Measurements from ENCODE around the gene OR52H1. TPM values are rescaled to one million over a fixed set of nuclear protein-coding genes. Genes with fewer than 3 reads are reported as not detected.

Gene OR52H1
- total and polyA plus RNA-seq, 10 of the 15 experiments (the other 5 are each of a cell fraction or from before 2014, with no cell fraction given), result 0.06 to 0.40 (median 0.23) TPM; not detected in 4

GRCh38 chr11:5597953-5598352 is 49.6 kb upstream of the OR52H1 start:
- ChIA-PET CTCF (interaction anchor here (0.9 to 2.0 kb wide), 5 partner anchors 9 to 122 kb away, joined by 3 to 5 read pairs (median 4); partner anchors contain the start of gene TRIM5), SMC1A (ENCODE audit: uncharacterized antibody, unreplicated experiment) (interaction anchor here (1.0 to 4.6 kb wide), 3 partner anchors 36 to 211 kb away, joined by 3 to 21 read pairs (median 3); partner anchors contain the start of gene TRIM5), POLR2A (no interaction called here), RAD21 (ENCODE audit: unreplicated experiment) (no interaction called here)
- Histone ChIP-seq H3K4me3 (no peak overlapping the region), H2AFZ (ENCODE audit: control insufficient read depth, low read depth, low read length) (no peak overlapping the region), H3K4me2 (ENCODE audit: control insufficient read depth, insufficient read depth) (0 out of 2 replicates have a peak overlapping the region, but pooled peaks have one; percentile 38), H3K27me3 (replicated peaks in 1 of 2; ENCODE audit: control insufficient read depth in 2 of 2, insufficient read depth in 2 of 2, low read length in 1 of 2) (no peaks in the 10 kb centered on the region), H3K79me2 (ENCODE audit: control insufficient read depth, insufficient read depth, low read length) (no peaks in the 10 kb centered on the region), H3K36me3 (ENCODE audit: control insufficient read depth in 2 of 2, insufficient read depth in 2 of 2, low read length in 1 of 2) (peaks cover 0 to 2% of the 10 kb centered on the region in 2 experiments; a peak in 1 of 4 replicates), H4K20me1 (ENCODE audit: control insufficient read depth, insufficient read depth) (no peaks in the 10 kb centered on the region), H3K9me3 (replicated peaks; ENCODE audit: control insufficient read depth, insufficient read depth, low read length) (no peaks in the 10 kb centered on the region), H3K27ac (ENCODE audit: control insufficient read depth, insufficient read depth) (no peak overlapping the region), H3K9ac (ENCODE audit: control insufficient read depth, insufficient read depth, low read length) (no peak overlapping the region), H3K4me1 (ENCODE audit: control insufficient read depth, insufficient read depth, low read length) (no peaks in the 10 kb centered on the region; the same call in 1 of the 2 replicates)
- no TSS peak for BruUV-seq (replicated peaks)
- WGBS (ENCODE audit: insufficient coverage, insufficient replicate concordance, low lambda C conversion rate, missing lambda C conversion rate), result 65% methylated on average over 3 of the region's 3 CpGs
- no peak for ATAC-seq
- in situ Hi-C loops (cut with MboI) (no loop called here), intact Hi-C loops (cut with micrococcal nuclease; ENCODE audit: unreplicated experiment) (no loop called here)
- no peak for DNase-seq (ENCODE audit: low read depth, low spot score)
- no peak for FAIRE-seq
- TF ChIP-seq E2F8 (IDR thresholded peaks at IDR 0.05; ENCODE audit: low read depth, partially characterized antibody) (no peak), ASH2L (IDR thresholded peaks at IDR 0.05; ENCODE audit: borderline replicate concordance, low read depth) (no peak), EZH2 (IDR thresholded peaks at IDR 0.05; ENCODE audit: borderline replicate concordance, control insufficient read depth, low read depth, low read length) (no peak), POLR2AphosphoS2 (IDR thresholded peaks at IDR 0.05; ENCODE audit: low read depth, low read length) (no peak), FOS (IDR thresholded peaks at IDR 0.05; ENCODE audit: borderline replicate concordance, extremely low read depth, insufficient read length) (no peak), HCFC1 (IDR thresholded peaks at IDR 0.05; ENCODE audit: low read length) (no peak), ATF3 (IDR thresholded peaks at IDR 0.05; ENCODE audit: borderline replicate concordance, extremely low read depth, low read depth, low read length) (no peak), WRNIP1 (IDR thresholded peaks at IDR 0.05; ENCODE audit: borderline replicate concordance, low read depth, low read length) (no peak), HDGF (IDR thresholded peaks at IDR 0.05) (no peak), SIX5 (IDR thresholded peaks at IDR 0.05; ENCODE audit: low read depth, low read length, severe bottlenecking) (no peak), ZBTB40 (IDR thresholded peaks at IDR 0.05; ENCODE audit: borderline replicate concordance) (no peak), ZNF592 (IDR thresholded peaks at IDR 0.05) (no peak)
